Measurements from ENCODE around the gene SLC33A1. TPM values are rescaled to one million over a fixed set of nuclear protein-coding genes. Genes with fewer than 3 reads are reported as not detected.

The SLC33A1 gene
- total RNA-seq, 1 experiment from 2014 or later, result 24.9 TPM

GRCh38 chr3:155805802-155806618, 48.2 kb downstream of the SLC33A1 start, which contains the start of gene C3orf33 (continued):
- TF ChIP-seq CREB1 (CRISPR knock-in tag; IDR thresholded peaks at IDR 0.05), result 0 out of 2 replicates have a peak, but pooled peaks have one; percentile 44
- no peak for TF ChIP-seq ZNF138 (CRISPR knock-in tag; conservative IDR thresholded peaks at IDR 0.05)
- TF ChIP-seq ZNF423 (CRISPR knock-in tag; IDR thresholded peaks at IDR 0.05), result no peak
- TF ChIP-seq NFE2L1 (CRISPR knock-in tag; IDR thresholded peaks at IDR 0.05), result no peak
- no peak for TF ChIP-seq ATF3 (CRISPR knock-in tag; conservative IDR thresholded peaks at IDR 0.05)
- 0 out of 2 replicates have a peak, but pooled peaks have one; percentile 19 for TF ChIP-seq ZNF219 (CRISPR knock-in tag; IDR thresholded peaks at IDR 0.05; ENCODE audit: borderline replicate concordance)
- TF ChIP-seq, protein P1, sequence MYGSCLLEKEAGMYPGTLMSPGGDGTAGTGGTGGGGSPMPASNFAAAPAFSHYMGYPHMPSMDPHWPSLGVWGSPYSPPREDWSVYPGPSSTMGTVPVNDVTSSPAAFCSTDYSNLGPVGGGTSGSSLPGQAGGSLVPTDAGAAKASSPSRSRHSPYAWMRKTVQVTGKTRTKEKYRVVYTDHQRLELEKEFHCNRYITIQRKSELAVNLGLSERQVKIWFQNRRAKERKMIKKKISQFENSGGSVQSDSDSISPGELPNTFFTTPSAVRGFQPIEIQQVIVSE (CRISPR knock-in tag; IDR thresholded peaks at IDR 0.05; ENCODE audit: borderline replicate concordance), result no peak
- TF ChIP-seq JUN (CRISPR knock-in tag; IDR thresholded peaks at IDR 0.05), result no peak
- no peak for TF ChIP-seq RORB (CRISPR knock-in tag; IDR thresholded peaks at IDR 0.05)
- TF ChIP-seq ZNF396 (CRISPR knock-in tag; IDR thresholded peaks at IDR 0.05; ENCODE audit: borderline replicate concordance), result no peak
- no peak for TF ChIP-seq FOXJ3 (CRISPR knock-in tag; IDR thresholded peaks at IDR 0.05; ENCODE audit: borderline replicate concordance)
- TF ChIP-seq NR3C1 (CRISPR knock-in tag; conservative IDR thresholded peaks at IDR 0.05; ENCODE audit: low read depth), result 0 out of 2 replicates have a peak, but pooled peaks have one; percentile 83
- TF ChIP-seq SP1 (CRISPR knock-in tag; conservative IDR thresholded peaks at IDR 0.05), result peak; percentile 49; the same call in 1 of the 2 replicates
- TF ChIP-seq ZNF263 (CRISPR knock-in tag; IDR thresholded peaks at IDR 0.05; ENCODE audit: low read depth), result no peak
- TF ChIP-seq, protein P2, sequence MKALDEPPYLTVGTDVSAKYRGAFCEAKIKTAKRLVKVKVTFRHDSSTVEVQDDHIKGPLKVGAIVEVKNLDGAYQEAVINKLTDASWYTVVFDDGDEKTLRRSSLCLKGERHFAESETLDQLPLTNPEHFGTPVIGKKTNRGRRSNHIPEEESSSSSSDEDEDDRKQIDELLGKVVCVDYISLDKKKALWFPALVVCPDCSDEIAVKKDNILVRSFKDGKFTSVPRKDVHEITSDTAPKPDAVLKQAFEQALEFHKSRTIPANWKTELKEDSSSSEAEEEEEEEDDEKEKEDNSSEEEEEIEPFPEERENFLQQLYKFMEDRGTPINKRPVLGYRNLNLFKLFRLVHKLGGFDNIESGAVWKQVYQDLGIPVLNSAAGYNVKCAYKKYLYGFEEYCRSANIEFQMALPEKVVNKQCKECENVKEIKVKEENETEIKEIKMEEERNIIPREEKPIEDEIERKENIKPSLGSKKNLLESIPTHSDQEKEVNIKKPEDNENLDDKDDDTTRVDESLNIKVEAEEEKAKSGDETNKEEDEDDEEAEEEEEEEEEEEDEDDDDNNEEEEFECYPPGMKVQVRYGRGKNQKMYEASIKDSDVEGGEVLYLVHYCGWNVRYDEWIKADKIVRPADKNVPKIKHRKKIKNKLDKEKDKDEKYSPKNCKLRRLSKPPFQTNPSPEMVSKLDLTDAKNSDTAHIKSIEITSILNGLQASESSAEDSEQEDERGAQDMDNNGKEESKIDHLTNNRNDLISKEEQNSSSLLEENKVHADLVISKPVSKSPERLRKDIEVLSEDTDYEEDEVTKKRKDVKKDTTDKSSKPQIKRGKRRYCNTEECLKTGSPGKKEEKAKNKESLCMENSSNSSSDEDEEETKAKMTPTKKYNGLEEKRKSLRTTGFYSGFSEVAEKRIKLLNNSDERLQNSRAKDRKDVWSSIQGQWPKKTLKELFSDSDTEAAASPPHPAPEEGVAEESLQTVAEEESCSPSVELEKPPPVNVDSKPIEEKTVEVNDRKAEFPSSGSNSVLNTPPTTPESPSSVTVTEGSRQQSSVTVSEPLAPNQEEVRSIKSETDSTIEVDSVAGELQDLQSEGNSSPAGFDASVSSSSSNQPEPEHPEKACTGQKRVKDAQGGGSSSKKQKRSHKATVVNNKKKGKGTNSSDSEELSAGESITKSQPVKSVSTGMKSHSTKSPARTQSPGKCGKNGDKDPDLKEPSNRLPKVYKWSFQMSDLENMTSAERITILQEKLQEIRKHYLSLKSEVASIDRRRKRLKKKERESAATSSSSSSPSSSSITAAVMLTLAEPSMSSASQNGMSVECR (CRISPR knock-in tag; IDR thresholded peaks at IDR 0.05; ENCODE audit: borderline replicate concordance), result peak; percentile 44; the same call in 1 of the 2 replicates
- no peak for TF ChIP-seq HMGA2 (CRISPR knock-in tag; IDR thresholded peaks at IDR 0.05)
- no peak for TF ChIP-seq SOX15 (CRISPR knock-in tag; IDR thresholded peaks at IDR 0.05)
- TF ChIP-seq, protein P3, sequence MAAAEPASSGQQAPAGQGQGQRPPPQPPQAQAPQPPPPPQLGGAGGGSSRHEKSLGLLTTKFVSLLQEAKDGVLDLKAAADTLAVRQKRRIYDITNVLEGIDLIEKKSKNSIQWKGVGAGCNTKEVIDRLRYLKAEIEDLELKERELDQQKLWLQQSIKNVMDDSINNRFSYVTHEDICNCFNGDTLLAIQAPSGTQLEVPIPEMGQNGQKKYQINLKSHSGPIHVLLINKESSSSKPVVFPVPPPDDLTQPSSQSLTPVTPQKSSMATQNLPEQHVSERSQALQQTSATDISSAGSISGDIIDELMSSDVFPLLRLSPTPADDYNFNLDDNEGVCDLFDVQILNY (CRISPR knock-in tag; IDR thresholded peaks at IDR 0.05), result no peak

DNA sequence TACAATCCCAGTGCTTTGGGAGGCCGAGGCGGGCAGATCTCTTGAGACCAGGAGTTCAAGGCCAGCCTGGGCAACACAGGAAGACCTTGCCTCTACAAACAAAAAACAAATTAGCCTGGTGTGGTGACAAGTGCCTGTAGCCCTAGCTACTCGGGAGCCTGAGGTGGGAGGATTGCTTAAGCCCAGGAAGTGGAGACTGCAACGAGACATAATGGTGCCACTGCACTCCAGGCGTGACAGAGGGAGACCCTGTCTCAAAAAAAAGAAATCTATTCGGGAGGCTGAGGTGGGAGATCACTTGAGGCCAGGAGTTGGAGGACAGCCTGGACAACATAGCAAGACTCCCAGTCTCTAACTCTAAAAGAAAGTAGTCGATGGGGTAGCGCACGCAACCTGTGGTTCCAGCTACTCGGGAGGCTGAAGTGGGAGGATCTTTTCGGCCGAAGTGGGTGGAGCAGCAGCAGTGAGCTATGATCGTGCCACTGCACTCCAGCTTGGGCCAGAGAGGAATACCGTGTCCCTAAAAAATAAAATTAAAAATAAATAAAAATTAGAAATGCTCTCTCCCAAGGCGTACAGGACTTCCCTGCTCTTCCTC, 48.9 kb downstream of the SLC33A1 start:
- TF ChIP-seq GTF2I (CRISPR knock-in tag; conservative IDR thresholded peaks at IDR 0.05) (no peak), ZNF138 (CRISPR knock-in tag; conservative IDR thresholded peaks at IDR 0.05) (no peak), GRHL2 (CRISPR knock-in tag; IDR thresholded peaks at IDR 0.05; ENCODE audit: insufficient replicate concordance, severe bottlenecking) (no peak), RORB (CRISPR knock-in tag; IDR thresholded peaks at IDR 0.05) (no peak), ZNF121 (CRISPR knock-in tag; IDR thresholded peaks at IDR 0.05) (peak; percentile 94), GABPB1 (CRISPR knock-in tag; IDR thresholded peaks at IDR 0.05) (peak; percentile 22; the same call in 1 of the 2 replicates)
- peak overlapping the region; percentile 83 for H3K4me3 Mint-ChIP-seq
- DNase-seq (ENCODE audit: low spot score), result no peak
- no peaks in the 10 kb centered on the region; the same call in 1 of the 2 replicates for H3K27me3 Mint-ChIP-seq (ENCODE audit: low read depth)
- H3K27ac Mint-ChIP-seq, result no peak overlapping the region
- CTCF ChIA-PET, result interaction anchor here (0.6 to 2.5 kb wide), 81 partner anchors 10 to 442 kb away, joined by 3 to 44 read pairs (median 4); partner anchors contain the start of genes GMPS, PLCH1 and SLC33A1
- H3K36me3 Mint-ChIP-seq, result peaks cover 6% of the 10 kb centered on the region
- POLR2A ChIA-PET, result interaction anchor here (1.2 to 1.3 kb wide), 3 partner anchors 61 to 66 kb away, joined by 3 to 12 read pairs (median 5); partner anchors contain the start of gene GMPS
- no peaks in the 10 kb centered on the region for H3K9me3 Mint-ChIP-seq
- ATAC-seq, result peak; percentile 27
- H3K4me1 Mint-ChIP-seq, result no peaks in the 10 kb centered on the region

Measured in WTC11 (cell line).